Fibroblast of pulmonary artery (primary cell): ENCODE measurements around the gene GCFC2.

Source experiments
- DNase-seq: peaks from one replicate; pipeline ENCODE4 v3.0.0-alpha.2; 2010; ENCODE audit warnings: low read depth
- H3K4me3 ChIP-seq: replicated peaks from 2 replicates; pipeline ENCODE4 v1.5.1; 2011; ENCODE audit warnings: low read depth, mild to moderate bottlenecking, control low read depth, low read length, moderate library complexity
- TF ChIP-seq, protein P1 (sequence below): IDR thresholded peaks from 2 replicates; pipeline ENCODE4 v1.5.1; 2011; ENCODE audit warnings: mild to moderate bottlenecking, control low read depth, low read length, inconsistent platforms; ENCODE audit errors: missing control alignments

GCFC2 gene

DNA sequence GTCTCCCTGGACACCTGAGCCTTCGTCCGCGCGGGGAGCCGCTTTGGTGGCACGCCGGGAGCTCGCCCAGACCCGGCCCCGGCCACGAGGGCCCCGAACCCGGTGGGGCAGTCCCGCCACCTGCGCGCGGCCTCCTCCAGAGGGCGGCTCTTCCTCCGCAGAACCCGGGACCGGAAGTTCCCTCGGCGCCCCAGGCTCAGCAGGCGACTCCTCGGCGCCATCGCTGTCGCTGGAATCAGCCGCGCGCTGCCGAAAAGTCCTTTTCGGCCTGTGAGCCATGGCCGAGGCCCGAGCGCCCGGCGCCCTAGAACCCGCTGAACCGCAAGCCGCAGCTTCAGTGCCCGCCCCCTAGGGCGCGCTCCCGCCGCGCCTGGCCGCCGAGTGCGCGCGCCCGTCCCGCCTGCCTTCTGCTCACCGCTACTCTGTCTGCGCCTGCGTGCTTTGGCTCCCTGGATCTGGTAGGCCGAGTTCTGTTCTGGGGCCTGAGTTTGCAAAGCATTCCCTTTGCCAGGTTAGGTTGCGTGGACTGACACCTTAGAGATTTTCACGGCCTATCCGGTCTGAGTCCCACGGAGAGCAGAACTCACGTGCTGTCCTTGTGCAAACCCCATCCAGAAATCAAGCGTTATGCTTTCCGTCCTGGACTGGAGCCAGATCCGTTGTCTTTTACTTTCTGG lies at the start of gene GCFC2:
Gene GCFC2 (minus strand): TSS at position 339 of the 677 bp plus-strand sequence. CDS start 60 bp downstream, at position 279.
- peak within 1 kb of the TSS; percentile 57 for H3K4me3 ChIP-seq
- DNase-seq = peak; percentile 89
- TF ChIP-seq, protein P1, sequence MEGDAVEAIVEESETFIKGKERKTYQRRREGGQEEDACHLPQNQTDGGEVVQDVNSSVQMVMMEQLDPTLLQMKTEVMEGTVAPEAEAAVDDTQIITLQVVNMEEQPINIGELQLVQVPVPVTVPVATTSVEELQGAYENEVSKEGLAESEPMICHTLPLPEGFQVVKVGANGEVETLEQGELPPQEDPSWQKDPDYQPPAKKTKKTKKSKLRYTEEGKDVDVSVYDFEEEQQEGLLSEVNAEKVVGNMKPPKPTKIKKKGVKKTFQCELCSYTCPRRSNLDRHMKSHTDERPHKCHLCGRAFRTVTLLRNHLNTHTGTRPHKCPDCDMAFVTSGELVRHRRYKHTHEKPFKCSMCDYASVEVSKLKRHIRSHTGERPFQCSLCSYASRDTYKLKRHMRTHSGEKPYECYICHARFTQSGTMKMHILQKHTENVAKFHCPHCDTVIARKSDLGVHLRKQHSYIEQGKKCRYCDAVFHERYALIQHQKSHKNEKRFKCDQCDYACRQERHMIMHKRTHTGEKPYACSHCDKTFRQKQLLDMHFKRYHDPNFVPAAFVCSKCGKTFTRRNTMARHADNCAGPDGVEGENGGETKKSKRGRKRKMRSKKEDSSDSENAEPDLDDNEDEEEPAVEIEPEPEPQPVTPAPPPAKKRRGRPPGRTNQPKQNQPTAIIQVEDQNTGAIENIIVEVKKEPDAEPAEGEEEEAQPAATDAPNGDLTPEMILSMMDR = peak; percentile 13

DNA sequence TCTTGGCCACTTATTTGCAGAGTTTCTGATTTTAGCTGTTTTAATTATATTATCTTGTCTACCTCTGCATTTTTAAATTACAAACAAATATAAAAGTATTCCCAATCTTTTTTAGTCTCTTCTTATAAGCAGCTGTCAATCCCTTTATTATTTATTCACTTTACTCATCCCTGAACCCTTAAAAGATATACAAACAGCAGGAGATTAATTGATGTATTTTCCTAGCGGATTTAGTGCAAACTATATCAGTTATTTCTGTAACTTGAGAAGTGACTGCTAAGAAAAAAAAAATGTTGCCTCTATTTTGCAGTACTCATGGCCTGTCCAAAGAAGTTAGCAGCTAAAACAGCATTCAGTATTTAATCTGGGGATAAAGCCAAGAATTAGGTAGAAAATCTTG lies 42.1 kb upstream of the GCFC2 start:
- H3K4me3 ChIP-seq = no peak overlapping the region
- TF ChIP-seq, protein P1 = no peak
- DNase-seq = no peak

DNA sequence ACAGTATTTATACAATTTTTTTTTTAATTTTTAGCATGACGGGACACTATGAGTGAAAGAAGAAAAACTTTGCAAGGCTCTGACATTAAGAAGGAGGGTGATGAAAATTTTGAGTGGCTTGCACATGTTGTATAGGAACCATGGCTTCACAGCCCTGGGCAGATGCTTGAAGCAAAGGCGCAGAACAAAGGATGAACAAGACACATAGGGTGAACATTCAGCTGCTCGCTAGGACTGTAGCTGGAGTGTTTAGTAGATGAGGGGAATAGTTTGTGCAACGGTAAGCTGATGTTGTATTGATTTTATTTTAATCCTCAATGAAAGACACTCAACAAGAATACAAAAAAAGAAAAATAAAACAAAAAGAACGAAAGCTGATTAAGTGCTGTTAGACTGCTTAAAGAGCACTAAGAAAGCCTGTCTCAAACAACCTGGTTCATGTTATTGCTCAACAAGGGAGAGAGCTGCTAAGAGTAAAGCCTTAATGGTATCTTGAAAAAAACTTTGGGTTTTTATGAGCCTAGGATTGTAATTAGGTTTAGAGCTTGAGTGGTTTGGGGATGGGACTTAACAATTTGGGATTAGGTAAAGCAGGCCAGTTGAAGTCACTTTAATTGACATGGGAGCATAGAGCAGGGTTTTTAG lies 41.2 kb upstream of the GCFC2 start:
- TF ChIP-seq, protein P1 = no peak
- H3K4me3 ChIP-seq = no peak overlapping the region
- DNase-seq = no peak

DNA sequence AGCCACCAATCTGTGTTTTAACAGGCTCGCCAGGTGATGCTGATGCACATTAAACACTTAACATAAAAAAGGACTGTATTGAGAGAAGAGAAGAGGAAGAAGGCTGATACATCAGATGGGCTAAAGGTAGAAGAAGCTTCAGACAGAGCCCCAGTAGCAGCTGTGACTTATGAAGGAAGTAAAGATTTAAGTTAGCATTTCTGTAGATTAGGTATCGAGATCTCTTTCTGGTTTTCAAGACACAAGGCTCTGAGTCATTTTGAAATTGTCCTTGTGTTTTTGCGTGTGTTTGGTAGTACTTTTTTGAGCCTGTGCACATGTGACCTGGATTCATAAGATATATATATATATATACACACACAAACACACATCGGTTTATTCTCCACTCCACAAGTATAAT lies 40.6 kb upstream of the GCFC2 start:
- no peak overlapping the region for H3K4me3 ChIP-seq
- TF ChIP-seq, protein P1 = no peak
- no peak for DNase-seq

DNA sequence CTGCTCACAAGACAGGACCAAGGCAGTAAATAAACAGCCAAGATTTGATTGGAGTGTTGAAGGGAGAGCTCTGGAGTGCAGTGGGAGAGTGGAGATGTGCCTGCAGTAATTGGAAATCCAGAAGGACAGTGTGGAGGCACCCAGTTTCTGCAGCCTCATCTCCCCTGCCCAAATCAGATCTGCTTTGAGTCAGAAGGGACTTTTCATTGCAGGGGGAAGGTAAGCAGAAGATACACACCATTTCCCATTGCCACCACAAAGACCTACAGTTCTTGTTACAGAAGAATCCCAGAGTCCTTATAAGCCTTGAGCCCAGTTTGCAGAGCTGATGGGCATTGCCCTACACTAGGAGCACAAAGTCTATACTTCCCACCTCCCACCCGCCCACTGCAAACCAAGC lies 27.2 kb upstream of the GCFC2 start:
- no peak overlapping the region for H3K4me3 ChIP-seq
- TF ChIP-seq, protein P1 = no peak
- no peak for DNase-seq

DNA sequence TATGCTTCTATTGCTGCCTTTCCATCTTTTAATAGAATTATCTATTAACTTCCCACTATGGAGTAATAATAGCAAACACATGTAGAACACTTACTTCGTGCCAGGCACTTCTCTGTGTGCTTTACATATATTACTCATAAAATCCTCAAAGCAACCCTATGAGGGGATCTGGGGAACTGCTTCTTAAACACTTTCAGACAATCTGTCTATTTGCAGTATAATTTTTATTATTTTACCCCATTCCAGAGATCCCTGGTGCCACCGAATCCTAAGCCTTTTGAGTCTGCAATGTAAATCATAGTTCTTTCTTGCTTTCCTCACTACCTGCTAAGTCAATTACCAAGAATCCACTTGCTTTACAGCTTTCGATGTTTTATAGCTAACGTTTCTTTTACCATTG lies 25.6 kb upstream of the GCFC2 start:
- H3K4me3 ChIP-seq = no peak overlapping the region
- no peak for DNase-seq
- TF ChIP-seq, protein P1 = no peak
